Measurements from ENCODE around the gene XIRP2.

XIRP2 gene

DNA sequence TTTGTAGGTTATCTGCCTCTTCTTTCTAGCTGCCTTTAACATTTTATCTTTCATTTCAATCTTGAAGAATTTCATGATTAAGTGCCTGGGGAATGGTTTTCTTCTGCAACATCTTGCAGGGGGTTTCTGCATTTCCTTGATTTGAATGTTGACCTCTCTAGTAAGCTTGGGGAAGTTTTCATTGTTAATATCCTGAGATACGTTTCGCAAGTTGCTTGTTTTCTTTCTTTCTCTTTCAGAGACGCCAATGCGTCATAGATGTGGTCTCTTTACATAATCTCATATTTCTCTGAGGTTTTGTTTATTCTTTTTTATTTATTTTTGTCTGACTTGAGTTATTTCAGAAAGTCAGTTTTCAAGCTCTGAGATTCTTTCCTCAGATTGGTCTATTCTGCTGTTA lies 225.7 kb downstream of the XIRP2 start:
- TF ChIP-seq, protein P1, sequence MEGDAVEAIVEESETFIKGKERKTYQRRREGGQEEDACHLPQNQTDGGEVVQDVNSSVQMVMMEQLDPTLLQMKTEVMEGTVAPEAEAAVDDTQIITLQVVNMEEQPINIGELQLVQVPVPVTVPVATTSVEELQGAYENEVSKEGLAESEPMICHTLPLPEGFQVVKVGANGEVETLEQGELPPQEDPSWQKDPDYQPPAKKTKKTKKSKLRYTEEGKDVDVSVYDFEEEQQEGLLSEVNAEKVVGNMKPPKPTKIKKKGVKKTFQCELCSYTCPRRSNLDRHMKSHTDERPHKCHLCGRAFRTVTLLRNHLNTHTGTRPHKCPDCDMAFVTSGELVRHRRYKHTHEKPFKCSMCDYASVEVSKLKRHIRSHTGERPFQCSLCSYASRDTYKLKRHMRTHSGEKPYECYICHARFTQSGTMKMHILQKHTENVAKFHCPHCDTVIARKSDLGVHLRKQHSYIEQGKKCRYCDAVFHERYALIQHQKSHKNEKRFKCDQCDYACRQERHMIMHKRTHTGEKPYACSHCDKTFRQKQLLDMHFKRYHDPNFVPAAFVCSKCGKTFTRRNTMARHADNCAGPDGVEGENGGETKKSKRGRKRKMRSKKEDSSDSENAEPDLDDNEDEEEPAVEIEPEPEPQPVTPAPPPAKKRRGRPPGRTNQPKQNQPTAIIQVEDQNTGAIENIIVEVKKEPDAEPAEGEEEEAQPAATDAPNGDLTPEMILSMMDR (IDR thresholded peaks at IDR 0.05), result no peak
- no peak for TF ChIP-seq ZFX (IDR thresholded peaks at IDR 0.05; ENCODE audit: borderline replicate concordance)
- H3K27ac ChIP-seq, result no peak overlapping the region

- no peak for TF ChIP-seq ZFX (IDR thresholded peaks at IDR 0.05; ENCODE audit: borderline replicate concordance)
- TF ChIP-seq, protein P1 (IDR thresholded peaks at IDR 0.05), result no peak
Observed at GRCh38 chr2:167115541-167115940, 227.3 kb downstream of the XIRP2 start.

GRCh38 chr2:167122389-167122788 lies 234.1 kb downstream of the XIRP2 start:
- TF ChIP-seq, protein P1 (IDR thresholded peaks at IDR 0.05), result no peak
- TF ChIP-seq ZFX (IDR thresholded peaks at IDR 0.05; ENCODE audit: borderline replicate concordance), result no peak
- H3K27ac ChIP-seq, result no peak overlapping the region

More at GRCh38 chr2:167115541-167115940, 227.3 kb downstream of the XIRP2 start:
- H3K27ac ChIP-seq, result no peak overlapping the region

DNA sequence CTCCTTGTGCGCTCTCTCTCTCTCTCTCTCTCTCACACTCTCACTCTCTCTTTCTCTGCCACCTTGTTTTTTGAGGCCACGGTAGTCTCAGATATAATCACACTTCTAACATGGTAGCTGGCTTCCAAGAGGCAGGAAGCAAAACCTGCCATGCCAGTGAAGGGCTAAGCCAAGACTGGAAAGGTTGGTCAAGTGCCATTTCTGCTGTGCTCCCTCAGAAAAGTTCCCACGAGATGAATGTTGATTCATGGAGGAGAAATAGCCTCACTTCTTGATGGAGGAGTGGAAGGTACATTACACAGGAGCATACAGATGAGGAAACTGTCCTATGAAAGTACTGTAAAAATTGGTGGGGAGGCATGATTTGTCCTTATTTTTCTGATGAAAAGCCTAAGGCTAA lies 237.9 kb downstream of the XIRP2 start:
- no peak overlapping the region for H3K27ac ChIP-seq
- TF ChIP-seq ZFX (IDR thresholded peaks at IDR 0.05; ENCODE audit: borderline replicate concordance), result no peak
- TF ChIP-seq, protein P1 (IDR thresholded peaks at IDR 0.05), result no peak

GRCh38 chr2:167127135-167127534 lies 238.9 kb downstream of the XIRP2 start:
- TF ChIP-seq, protein P1 (IDR thresholded peaks at IDR 0.05), result peak; percentile 18; the same call in 1 of the 2 replicates
- no peak for TF ChIP-seq ZFX (IDR thresholded peaks at IDR 0.05; ENCODE audit: borderline replicate concordance)
- no peak overlapping the region for H3K27ac ChIP-seq

DNA sequence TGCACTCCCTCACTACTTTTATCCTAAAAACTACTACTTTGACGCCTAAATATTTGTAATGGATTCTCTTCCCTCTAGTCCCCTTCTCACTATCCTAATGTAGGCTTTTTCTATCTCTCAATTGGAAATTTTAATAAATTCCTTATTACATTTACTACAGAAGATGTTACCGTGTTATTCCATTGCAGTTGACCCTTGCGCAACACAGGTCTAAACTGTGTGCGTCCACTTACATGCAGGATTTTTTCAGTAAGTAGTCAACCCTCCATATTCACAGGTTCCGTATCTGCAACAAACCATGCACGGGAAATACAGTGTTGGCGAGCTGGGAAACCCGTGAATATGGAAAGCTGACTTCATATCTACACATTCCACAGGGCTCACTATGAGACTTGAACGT lies 239.8 kb downstream of the XIRP2 start:
- TF ChIP-seq ZFX (IDR thresholded peaks at IDR 0.05; ENCODE audit: borderline replicate concordance), result no peak
- TF ChIP-seq, protein P1 (IDR thresholded peaks at IDR 0.05), result no peak
- no peak overlapping the region for H3K27ac ChIP-seq

DNA sequence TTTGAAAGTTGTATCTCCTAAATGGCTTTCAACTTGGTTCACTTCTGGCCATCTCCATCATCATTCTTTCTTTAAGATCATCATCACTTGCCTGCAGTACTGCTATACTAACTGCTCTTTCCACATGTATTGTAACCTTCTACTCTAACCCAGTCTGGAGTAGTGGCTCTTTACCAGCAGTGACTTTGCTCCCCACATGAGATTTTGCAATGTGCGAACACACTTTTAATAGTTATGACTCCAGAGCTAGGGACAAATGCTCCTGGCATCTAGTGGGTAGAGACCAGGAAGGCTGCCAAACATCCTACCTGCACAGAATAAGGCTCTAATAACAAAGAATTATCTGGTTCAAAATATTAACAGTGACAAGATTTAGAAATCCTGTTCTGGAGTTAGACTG lies 243.8 kb downstream of the XIRP2 start:
- no peak for TF ChIP-seq ZFX (IDR thresholded peaks at IDR 0.05; ENCODE audit: borderline replicate concordance)
- TF ChIP-seq, protein P1 (IDR thresholded peaks at IDR 0.05), result no peak
- no peak overlapping the region for H3K27ac ChIP-seq
